ENCODE results near the gene SOX6. TPM values are rescaled to one million over a fixed set of nuclear protein-coding genes. Genes with fewer than 3 reads are reported as not detected.

The SOX6 gene
- total RNA-seq, 6 donors from 2014 or later = 2.9 to 21.0 (median 4.9) TPM

GRCh38 chr11:15942936-15943335 lies 413.4 kb downstream of the SOX6 start:
- H3K4me1 ChIP-seq = no peaks in the 10 kb centered on the region
- peaks cover 0 to 11% (median 0%) of the 10 kb centered on the region in 4 donors for H3K9me3 ChIP-seq
- TF ChIP-seq CTCF (IDR thresholded peaks at IDR 0.05) (no peak), POLR2A (IDR thresholded peaks at IDR 0.05) (no peak), POLR2AphosphoS5 (IDR thresholded peaks at IDR 0.05) (no peak), EP300 (IDR thresholded peaks at IDR 0.05) (no peak)
- ATAC-seq (ENCODE audit: low FRiP score in 2 of 2) (no peak), DNase-seq (no peak)
- H3K27me3 ChIP-seq = no peaks in the 10 kb centered on the region
- 90 to 98% methylated on average over 8 to 9 of the region's 9 CpGs for WGBS, 2 donors
- no peaks in the 10 kb centered on the region for H3K36me3 ChIP-seq
- H3K27ac ChIP-seq = no peak overlapping the region
- H3K4me3 ChIP-seq = no peak overlapping the region

GRCh38 chr11:15942126-15942525 lies 414.2 kb downstream of the SOX6 start:
- 95 to 99% methylated on average over 7 of the region's 7 CpGs for whole genome bisulfite sequencing, 2 donors
- H3K36me3 ChIP-seq = no peaks in the 10 kb centered on the region
- no peak overlapping the region for H3K27ac ChIP-seq
- H3K9me3 ChIP-seq = peaks cover 0 to 8% (median 0%) of the 10 kb centered on the region in 4 donors
- H3K4me1 ChIP-seq = no peaks in the 10 kb centered on the region
- no peak for DNase-seq
- ATAC-seq (ENCODE audit: low FRiP score in 2 of 2) = no peak
- H3K27me3 ChIP-seq = no peaks in the 10 kb centered on the region
- TF ChIP-seq POLR2A (IDR thresholded peaks at IDR 0.05) (no peak), CTCF (IDR thresholded peaks at IDR 0.05) (no peak), EP300 (IDR thresholded peaks at IDR 0.05) (no peak), POLR2AphosphoS5 (IDR thresholded peaks at IDR 0.05) (no peak)
- H3K4me3 ChIP-seq = no peak overlapping the region

GRCh38 chr11:15941206-15941770 lies 415.1 kb downstream of the SOX6 start:
- WGBS, 2 donors = 70 to 79% methylated on average over 11 to 32 of the region's 36 CpGs
- no peaks in the 10 kb centered on the region for H3K4me1 ChIP-seq
- peak in 1 of 2 donors; percentile 75 for ATAC-seq (ENCODE audit: low FRiP score in 2 of 2)
- no peaks in the 10 kb centered on the region for H3K9me3 ChIP-seq
- H3K27ac ChIP-seq = no peak overlapping the region
- TF ChIP-seq CTCF (IDR thresholded peaks at IDR 0.05) (peak; percentile 72 to 85 (median 80)), EP300 (IDR thresholded peaks at IDR 0.05) (no peak)
- H3K36me3 ChIP-seq = no peaks in the 10 kb centered on the region
- no peaks in the 10 kb centered on the region for H3K27me3 ChIP-seq
- peak in 1 of 2 donors; percentile 88 for DNase-seq
- no peak overlapping the region for H3K4me3 ChIP-seq

GRCh38 chr11:15940462-15941205 lies 415.7 kb downstream of the SOX6 start:
- no peak for TF ChIP-seq EP300 (IDR thresholded peaks at IDR 0.05)
- TF ChIP-seq POLR2A (IDR thresholded peaks at IDR 0.05) = no peak
- TF ChIP-seq POLR2AphosphoS5 (IDR thresholded peaks at IDR 0.05) = no peak
- no peak for TF ChIP-seq CTCF (IDR thresholded peaks at IDR 0.05)
- Histone ChIP-seq H3K36me3 (no peaks in the 10 kb centered on the region), H3K9me3 (no peaks in the 10 kb centered on the region), H3K27ac (no peak overlapping the region), H3K4me3 (no peak overlapping the region), H3K4me1 (no peaks in the 10 kb centered on the region), H3K27me3 (no peaks in the 10 kb centered on the region)
- DNase-seq (peak in 1 of 2 donors; percentile 48), ATAC-seq (ENCODE audit: low FRiP score in 2 of 2) (no peak)
- 93 to 94% methylated on average over 3 to 8 of the region's 8 CpGs for WGBS, 2 donors
